HCT116 (cell line): Measurements from ENCODE around the gene CCNK. TPM values are rescaled to one million over a fixed set of nuclear protein-coding genes. Genes with fewer than 3 reads are reported as not detected.

Source experiments
- ATAC-seq: fragments of 200-7000 bp; cut with Tn5 transposase; 2 replicates; pipeline ENCODE4 v1.9.1; 2020; ENCODE audit warnings: mild to moderate bottlenecking, moderate library complexity
- BruUV-seq: library from RNA; stranded (reverse); fragments of 400-500 nt; replicated peaks from 2 replicates; lab custom pipeline; 2021; lab: Mats Ljungman, UMichigan
- CTCF ChIA-PET: fragments of 300-600 bp; sonication (Branson Sonifier 250); formaldehyde crosslinking; loops from one replicate; lab custom pipeline; 2021; ENCODE audit warnings: antibody characterized with exemption; lab: Charles Lee
- POLR2A ChIA-PET: fragments of 300-600, 350-600 bp; sonication (Branson Sonifier 250); formaldehyde crosslinking; loops from one replicate; lab custom pipeline; 2021; ENCODE audit warnings: antibody characterized with exemption; lab: Charles Lee
- RAD21 ChIA-PET, 2 experiments: fragments of 300-600 bp; sonication (Branson Sonifier 250); formaldehyde crosslinking; loops; one replicate each; lab custom pipeline; 2023; ENCODE audit warnings: low total read pairs in 2 of 2; ENCODE audit not compliant: uncharacterized antibody in 2 of 2, unreplicated experiment in 2 of 2, low non-redundant PET in 1 of 2; lab: Charles Lee
- DNase-seq: peaks from one replicate; pipeline ENCODE4 v3.0.0-alpha.2; 2010; ENCODE audit warnings: low read depth, low spot score
- H2AFZ ChIP-seq: fragments of 200-600 bp; shearing (Covaris generic), sonication (generic); 2 replicates; pipeline ENCODE4 v1.6.1; 2017; ENCODE audit warnings: low read depth, mixed run types, mixed read lengths, antibody characterized with exemption, low read length; ENCODE audit not compliant: poor library complexity, severe bottlenecking
- H3K27ac ChIP-seq: 2 replicates; pipeline ENCODE4 v1.5.1; 2012; ENCODE audit warnings: low read depth, low read length
- H3K27me3 ChIP-seq: fragments of 200-600 bp; sonication (generic); 2 replicates; pipeline ENCODE4 v1.6.1; 2016; ENCODE audit warnings: mixed run types, low read length, mixed read lengths; ENCODE audit not compliant: insufficient read depth
- H3K36me3 ChIP-seq, 2 experiments: fragments of 200-500 bp in 1 of 2; fragments of 200-600 bp in 1 of 2; sonication (Bioruptor generic) in 1 of 2; sonication (generic) in 1 of 2; 2 replicates each; pipeline versions ENCODE4 v1.5.1 to v1.6.1; 2014 to 2016; ENCODE audit warnings: low read length in 2 of 2, inconsistent platforms in 1 of 2, mixed read lengths in 1 of 2, mixed run types in 1 of 2; ENCODE audit not compliant: insufficient read depth in 2 of 2, control insufficient read depth in 1 of 2
- H3K4me1 ChIP-seq, 2 experiments: fragments of 200-600 bp in 1 of 2; sonication (generic) in 1 of 2; 2 replicates each; pipeline versions ENCODE4 v1.5.1 to v1.6.1; 2012 to 2017; ENCODE audit warnings: low read length in 2 of 2, inconsistent platforms in 1 of 2, mild to moderate bottlenecking in 1 of 2, mixed read lengths in 1 of 2, mixed run types in 1 of 2, moderate library complexity in 1 of 2; ENCODE audit not compliant: insufficient read depth in 2 of 2, control insufficient read depth in 1 of 2
- H3K4me2 ChIP-seq: fragments of 200-600 bp; sonication (generic); 2 replicates; pipeline ENCODE4 v1.6.1; 2017; ENCODE audit warnings: mixed run types, low read length, mixed read lengths
- H3K4me3 ChIP-seq, 2 experiments: fragments of 200-600 bp in 1 of 2; sonication (generic) in 1 of 2; replicated peaks in 1 of 2; 2 replicates each; pipeline ENCODE4 v1.5.1; 2011 to 2016; ENCODE audit warnings: low read length in 2 of 2, control low read depth in 1 of 2, low read depth in 1 of 2, mild to moderate bottlenecking in 1 of 2, mixed read lengths in 1 of 2, mixed run types in 1 of 2
- H3K79me2 ChIP-seq: fragments of 200-600 bp; sonication (generic); 2 replicates; pipeline ENCODE4 v1.6.1; 2017; ENCODE audit warnings: mild to moderate bottlenecking, mixed run types, low read length, moderate library complexity, mixed read lengths; ENCODE audit not compliant: insufficient read depth
- H3K9ac ChIP-seq: fragments of 200-600 bp; sonication (generic); 2 replicates; pipeline ENCODE4 v1.6.1; 2016; ENCODE audit warnings: low read length, mixed read lengths
- H3K9me2 ChIP-seq: fragments of 200-600 bp; sonication (generic), shearing (Covaris generic); 2 replicates; pipeline ENCODE4 v1.6.1; 2017; ENCODE audit warnings: mixed run types, mild to moderate bottlenecking, moderate library complexity; ENCODE audit not compliant: insufficient read depth
- H3K9me3 ChIP-seq, 2 experiments: fragments of 200-500 bp in 1 of 2; fragments of 200-600 bp in 1 of 2; sonication (Bioruptor generic) in 1 of 2; sonication (generic) in 1 of 2; 2 replicates each; pipeline ENCODE4 v1.6.1; 2014 to 2017; ENCODE audit warnings: low read length in 2 of 2, mixed read lengths in 2 of 2, inconsistent platforms in 1 of 2, low read depth in 1 of 2, mild to moderate bottlenecking in 1 of 2, mixed run types in 1 of 2, moderate library complexity in 1 of 2; ENCODE audit not compliant: control insufficient read depth in 1 of 2, insufficient read depth in 1 of 2
- H4K20me1 ChIP-seq: fragments of 200-600 bp; sonication (generic), shearing (Covaris generic); 2 replicates; pipeline ENCODE4 v1.6.1; 2017; ENCODE audit warnings: mixed run types, mild to moderate bottlenecking, moderate library complexity; ENCODE audit not compliant: insufficient read depth
- EGR1 ChIP-seq: IDR thresholded peaks from 2 replicates; pipeline ENCODE4 v1.6.1; 2012; ENCODE audit warnings: low read depth
- ELF1 ChIP-seq: IDR thresholded peaks from 2 replicates; pipeline ENCODE4 v1.6.1; 2012; ENCODE audit warnings: low read depth, borderline replicate concordance
- EZH2phosphoT487 ChIP-seq: fragments of 200-600 bp; IDR thresholded peaks from 2 replicates; pipeline ENCODE4 v1.6.1; 2018; ENCODE audit warnings: antibody characterized with exemption, borderline replicate concordance
- POLR2A ChIP-seq: IDR thresholded peaks from 2 replicates; pipeline ENCODE4 v1.7.0; 2011; ENCODE audit warnings: borderline replicate concordance; ENCODE audit not compliant: insufficient read depth, insufficient read length; ENCODE audit errors: extremely low read depth
- POLR2AphosphoS5 ChIP-seq: IDR thresholded peaks from 2 replicates; pipeline ENCODE4 v1.6.1; 2011; ENCODE audit warnings: mild to moderate bottlenecking, low read depth, low read length, moderate library complexity
- SIN3A ChIP-seq: IDR thresholded peaks from 2 replicates; pipeline ENCODE4 v1.6.1; 2012; ENCODE audit warnings: low read depth
- SP1 ChIP-seq: IDR thresholded peaks from 2 replicates; pipeline ENCODE4 v1.6.1; 2012; ENCODE audit warnings: low read depth
- SRF ChIP-seq: IDR thresholded peaks from 2 replicates; pipeline ENCODE4 v1.6.1; 2012; ENCODE audit warnings: low read depth
- YY1 ChIP-seq: IDR thresholded peaks from 2 replicates; pipeline ENCODE4 v1.6.1; 2011; ENCODE audit warnings: low read length, low read depth, moderate library complexity, mild to moderate bottlenecking; ENCODE audit not compliant: insufficient replicate concordance; ENCODE audit errors: extremely low read depth
- ZFX ChIP-seq: fragments of 450-650 bp; IDR thresholded peaks from 2 replicates; pipeline ENCODE4 v1.6.1; 2017
- intact Hi-C: fragments of 100-400 bp; cut with micrococcal nuclease; formaldehyde crosslinking; loops from 2 replicates; pipeline ENCODE4 v1.10.0; 2022
- total RNA-seq: library from RNA; stranded (reverse); gene quantifications from one replicate; pipeline ENCODE4 v1.2.1, GENCODE V29; 2021; ENCODE audit not compliant: unreplicated experiment
- TF ChIP-seq, protein P1 (sequence below): IDR thresholded peaks from 2 replicates; pipeline ENCODE4 v1.6.1; 2012
- TF ChIP-seq, protein P2 (sequence below), 3 experiments: fragments of 200-600 bp in 1 of 3; sonication (generic) in 1 of 3; IDR thresholded peaks in 2 of 3; conservative IDR thresholded peaks in 1 of 3; 2 replicates each; pipeline ENCODE4 v1.5.1; 2012 to 2017; ENCODE audit warnings: low read depth in 2 of 3, low read length in 2 of 3, antibody characterized with exemption in 1 of 3, borderline replicate concordance in 1 of 3, control low read depth in 1 of 3, mild to moderate bottlenecking in 1 of 3, mixed read lengths in 1 of 3, mixed run types in 1 of 3, moderate library complexity in 1 of 3; ENCODE audit not compliant: insufficient read depth in 1 of 3
- TF ChIP-seq, protein P3 (sequence below): IDR thresholded peaks from 2 replicates; pipeline ENCODE4 v1.6.1; 2011; ENCODE audit warnings: mild to moderate bottlenecking, low read length, moderate library complexity; ENCODE audit not compliant: insufficient replicate concordance; ENCODE audit errors: extremely low read depth

CCNK gene
- total RNA-seq, 1 experiment from 2014 or later: 68.2 TPM

DNA sequence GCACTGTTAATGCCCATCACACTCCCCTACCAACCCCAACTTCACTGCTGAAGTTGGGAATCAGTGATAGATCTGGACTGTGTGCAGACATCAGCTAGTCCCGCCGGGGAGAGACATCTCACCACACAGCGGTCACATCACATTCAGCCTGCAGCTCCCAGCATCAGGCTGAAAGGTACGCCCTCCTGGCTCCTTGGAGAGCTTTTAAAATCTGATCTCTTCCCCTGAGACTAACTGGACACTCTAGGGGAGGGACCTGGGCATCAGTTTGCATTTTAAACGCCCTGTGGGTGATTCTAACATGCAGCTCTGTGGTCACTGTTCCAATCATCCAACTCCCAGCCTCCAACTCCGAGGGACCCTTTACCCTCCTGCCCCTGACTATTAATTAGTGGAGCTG, 64.4 kb downstream of the CCNK start (continued):
- no peak for TF ChIP-seq EGR1
- no peak for TF ChIP-seq YY1
- TF ChIP-seq POLR2AphosphoS5: no peak
- TF ChIP-seq POLR2A: no peak
- no peak for TF ChIP-seq SIN3A

DNA sequence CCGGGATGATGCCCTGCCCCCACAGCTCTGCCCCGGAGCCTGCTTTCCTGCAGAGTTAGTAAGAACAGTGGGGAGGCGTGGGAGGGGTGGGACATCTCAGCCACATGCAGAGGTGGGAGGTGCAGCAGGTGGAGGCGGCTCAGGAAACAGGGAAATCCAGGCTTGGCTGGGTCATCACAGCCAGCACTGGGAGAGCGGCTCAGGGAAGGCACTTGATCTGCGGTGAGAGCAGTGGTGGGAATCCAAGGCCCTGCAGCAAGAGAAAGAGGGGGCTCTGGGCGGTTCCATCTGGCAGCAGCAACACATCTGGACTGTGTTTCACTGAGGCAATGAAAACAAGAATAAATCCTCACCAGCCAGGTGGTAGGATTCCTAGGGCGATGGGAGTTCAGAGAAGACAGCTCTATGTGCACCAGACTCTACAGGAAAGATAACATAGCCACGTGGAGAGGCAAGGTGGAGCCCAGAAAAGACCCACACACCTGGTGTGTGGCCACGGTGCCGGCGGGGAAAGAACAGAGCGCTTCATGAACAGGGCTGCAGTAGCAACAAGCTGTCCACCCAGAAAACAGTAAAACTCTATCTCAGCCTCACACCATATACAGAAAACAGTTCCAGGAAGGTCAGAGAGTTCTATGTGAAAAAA, 65.1 kb downstream of the CCNK start:
- ChIA-PET RAD21 (no interaction called here), CTCF (no interaction called here), POLR2A (no interaction called here)
- no peaks in the 10 kb centered on the region for H4K20me1 ChIP-seq
- no peaks in the 10 kb centered on the region for H3K9me2 ChIP-seq
- intact Hi-C loops: no loop called here
- no TSS peak for BruUV-seq
- H3K79me2 ChIP-seq: peaks cover 45% of the 10 kb centered on the region
- H3K4me2 ChIP-seq: no peak overlapping the region
- H3K36me3 ChIP-seq: no peaks in the 10 kb centered on the region
- no peaks in the 10 kb centered on the region for H3K27me3 ChIP-seq
- H3K9me3 ChIP-seq: no peaks in the 10 kb centered on the region
- DNase-seq: no peak
- ATAC-seq: no peak
- H3K27ac ChIP-seq: no peak overlapping the region
- H3K9ac ChIP-seq: no peak overlapping the region
- TF ChIP-seq ZFX: no peak
- TF ChIP-seq EZH2phosphoT487: no peak
- TF ChIP-seq, protein P1, sequence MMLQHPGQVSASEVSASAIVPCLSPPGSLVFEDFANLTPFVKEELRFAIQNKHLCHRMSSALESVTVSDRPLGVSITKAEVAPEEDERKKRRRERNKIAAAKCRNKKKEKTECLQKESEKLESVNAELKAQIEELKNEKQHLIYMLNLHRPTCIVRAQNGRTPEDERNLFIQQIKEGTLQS: no peak
- no peak for TF ChIP-seq SP1
- TF ChIP-seq, protein P2, sequence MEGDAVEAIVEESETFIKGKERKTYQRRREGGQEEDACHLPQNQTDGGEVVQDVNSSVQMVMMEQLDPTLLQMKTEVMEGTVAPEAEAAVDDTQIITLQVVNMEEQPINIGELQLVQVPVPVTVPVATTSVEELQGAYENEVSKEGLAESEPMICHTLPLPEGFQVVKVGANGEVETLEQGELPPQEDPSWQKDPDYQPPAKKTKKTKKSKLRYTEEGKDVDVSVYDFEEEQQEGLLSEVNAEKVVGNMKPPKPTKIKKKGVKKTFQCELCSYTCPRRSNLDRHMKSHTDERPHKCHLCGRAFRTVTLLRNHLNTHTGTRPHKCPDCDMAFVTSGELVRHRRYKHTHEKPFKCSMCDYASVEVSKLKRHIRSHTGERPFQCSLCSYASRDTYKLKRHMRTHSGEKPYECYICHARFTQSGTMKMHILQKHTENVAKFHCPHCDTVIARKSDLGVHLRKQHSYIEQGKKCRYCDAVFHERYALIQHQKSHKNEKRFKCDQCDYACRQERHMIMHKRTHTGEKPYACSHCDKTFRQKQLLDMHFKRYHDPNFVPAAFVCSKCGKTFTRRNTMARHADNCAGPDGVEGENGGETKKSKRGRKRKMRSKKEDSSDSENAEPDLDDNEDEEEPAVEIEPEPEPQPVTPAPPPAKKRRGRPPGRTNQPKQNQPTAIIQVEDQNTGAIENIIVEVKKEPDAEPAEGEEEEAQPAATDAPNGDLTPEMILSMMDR (IDR thresholded peaks at IDR 0.05 in 2 of 3, conservative IDR thresholded peaks at IDR 0.05 in 1 of 3; ENCODE audit: borderline replicate concordance in 1 of 3, insufficient read depth in 1 of 3, low read depth in 2 of 3, low read length in 2 of 3): no peak
- TF ChIP-seq, protein P3, sequence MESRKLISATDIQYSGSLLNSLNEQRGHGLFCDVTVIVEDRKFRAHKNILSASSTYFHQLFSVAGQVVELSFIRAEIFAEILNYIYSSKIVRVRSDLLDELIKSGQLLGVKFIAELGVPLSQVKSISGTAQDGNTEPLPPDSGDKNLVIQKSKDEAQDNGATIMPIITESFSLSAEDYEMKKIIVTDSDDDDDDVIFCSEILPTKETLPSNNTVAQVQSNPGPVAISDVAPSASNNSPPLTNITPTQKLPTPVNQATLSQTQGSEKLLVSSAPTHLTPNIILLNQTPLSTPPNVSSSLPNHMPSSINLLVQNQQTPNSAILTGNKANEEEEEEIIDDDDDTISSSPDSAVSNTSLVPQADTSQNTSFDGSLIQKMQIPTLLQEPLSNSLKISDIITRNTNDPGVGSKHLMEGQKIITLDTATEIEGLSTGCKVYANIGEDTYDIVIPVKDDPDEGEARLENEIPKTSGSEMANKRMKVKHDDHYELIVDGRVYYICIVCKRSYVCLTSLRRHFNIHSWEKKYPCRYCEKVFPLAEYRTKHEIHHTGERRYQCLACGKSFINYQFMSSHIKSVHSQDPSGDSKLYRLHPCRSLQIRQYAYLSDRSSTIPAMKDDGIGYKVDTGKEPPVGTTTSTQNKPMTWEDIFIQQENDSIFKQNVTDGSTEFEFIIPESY: no peak
- no peak for TF ChIP-seq ELF1
- TF ChIP-seq SRF: no peak
- no peak overlapping the region for H2AFZ ChIP-seq
- H3K4me3 ChIP-seq: no peak overlapping the region
- H3K4me1 ChIP-seq: peaks cover 0 to 10% of the 10 kb centered on the region in 2 experiments; a peak in 1 of 4 replicates
